GM21786 (cell line): ENCODE measurements around the gene WEE2.
"Not testable (repeated sequence)": the region's sequence is repeated elsewhere in the genome, so short reads cannot be mapped to it uniquely, and the experiment has no call there.

ENCODE experiments used
- ATAC-seq: cut with Tn5 transposase; IDR thresholded peaks from one replicate; pipeline ENCODE4 v1.9.1; 2021; ENCODE audit not compliant: unreplicated experiment

WEE2 gene

GRCh38 chr7:141712603-141713255 lies 4.6 kb downstream of the WEE2 start:
- ATAC-seq = no peak

GRCh38 chr7:141713890-141714289 lies 5.7 kb downstream of the WEE2 start:
- ATAC-seq = no peak

- no peak for ATAC-seq
These were observed 6.4 kb downstream of the WEE2 start for GRCh38 chr7:141714571-141714970.

GRCh38 chr7:141715018-141715417 lies 6.9 kb downstream of the WEE2 start:
- no peak for ATAC-seq

GRCh38 chr7:141715794-141716689 lies 7.9 kb downstream of the WEE2 start:
- ATAC-seq = no peak

GRCh38 chr7:141717450-141717849 lies 9.3 kb downstream of the WEE2 start:
- no peak for ATAC-seq

- ATAC-seq = no peak
These were observed 14.4 kb downstream of the WEE2 start for GRCh38 chr7:141722529-141722928.

- no peak for ATAC-seq
These were observed 20.9 kb downstream of the WEE2 start for GRCh38 chr7:141729020-141729419.

- ATAC-seq = no peak
These were observed 23.5 kb downstream of the WEE2 start for GRCh38 chr7:141731476-141732149.

- ATAC-seq = no peak
These were observed 29.1 kb downstream of the WEE2 start for GRCh38 chr7:141737118-141737835.

- ATAC-seq = peak; percentile 90
These were observed 29.9 kb downstream of the WEE2 start, which contains the start of gene SSBP1 for GRCh38 chr7:141737836-141738591. Gene SSBP1 (plus strand): TSS chr7:141738358. CDS start chr7:141739167, 809 bp downstream.

- no peak for ATAC-seq
These were observed 30.4 kb downstream of the WEE2 start for GRCh38 chr7:141738592-141739013.

- no peak for ATAC-seq
These were observed 31.1 kb downstream of the WEE2 start for GRCh38 chr7:141739250-141739649.

- no peak for ATAC-seq
These were observed 34.1 kb downstream of the WEE2 start for GRCh38 chr7:141742229-141742628.

GRCh38 chr7:141744131-141744530 lies 36.0 kb downstream of the WEE2 start:
- ATAC-seq = no peak

- ATAC-seq = no peak
These were observed 40.2 kb downstream of the WEE2 start for GRCh38 chr7:141748396-141748795.

GRCh38 chr7:141751904-141752303 lies 43.8 kb downstream of the WEE2 start:
- not testable (repeated sequence) for ATAC-seq

- ATAC-seq = no peak
These were observed 44.5 kb downstream of the WEE2 start for GRCh38 chr7:141752634-141753033.

GRCh38 chr7:141754939-141755338 lies 46.8 kb downstream of the WEE2 start:
- ATAC-seq = no peak

- no peak for ATAC-seq
These were observed 55.6 kb downstream of the WEE2 start, which contains the start of gene TAS2R3 for GRCh38 chr7:141763797-141764196. Gene TAS2R3 (plus strand): TSS chr7:141764097. CDS start chr7:141764159, 62 bp downstream.
